SU-DHL-6 (cell line): ENCODE data around the gene CACNB4.

Experiments used
- H2AFZ ChIP-seq: fragments of 200-600 bp; sonication (generic); 2 replicates; pipeline ENCODE4 v1.6.1; 2014; ENCODE audit warnings: low read depth, mild to moderate bottlenecking, moderate library complexity, mixed read lengths, antibody characterized with exemption, low read length; ENCODE audit not compliant: severe bottlenecking
- H3F3A ChIP-seq: fragments of 200-600 bp; shearing (Covaris generic); 2 replicates; pipeline ENCODE4 v1.6.0; 2016; ENCODE audit warnings: antibody characterized with exemption, mild to moderate bottlenecking; ENCODE audit not compliant: insufficient read depth
- H3K27ac ChIP-seq: fragments of 200-600 bp; sonication (generic); 2 replicates; pipeline ENCODE4 v1.5.1; 2016; ENCODE audit warnings: low read depth, mild to moderate bottlenecking, low read length, moderate library complexity, mixed read lengths
- H3K27me3 ChIP-seq: fragments of 200-600 bp; sonication (generic), shearing (Covaris generic); 2 replicates; pipeline ENCODE4 v1.6.0; 2014; ENCODE audit warnings: mild to moderate bottlenecking, low read length
- H3K36me3 ChIP-seq: fragments of 200-600 bp; sonication (generic); 2 replicates; pipeline ENCODE4 v1.6.1; 2014; ENCODE audit warnings: mild to moderate bottlenecking, low read length, mixed read lengths
- H3K4me2 ChIP-seq: fragments of 300-600, 200-600 bp; shearing (Covaris generic), sonication (generic); 2 replicates; pipeline ENCODE4 v1.6.0; 2014; ENCODE audit warnings: low read length, low read depth, mild to moderate bottlenecking; ENCODE audit not compliant: poor library complexity, severe bottlenecking
- H3K4me3 ChIP-seq: fragments of 200-600 bp; sonication (generic); 2 replicates; pipeline ENCODE4 v1.5.1; 2014; ENCODE audit warnings: antibody characterized with exemption, low read length, mild to moderate bottlenecking, mixed read lengths; ENCODE audit not compliant: insufficient read depth, poor library complexity, severe bottlenecking
- H3K79me2 ChIP-seq: fragments of 200-600 bp; sonication (generic); 2 replicates; pipeline ENCODE4 v1.6.1; 2014; ENCODE audit warnings: mild to moderate bottlenecking, low read length, moderate library complexity; ENCODE audit not compliant: insufficient read depth
- H3K9ac ChIP-seq: fragments of 200-600 bp; sonication (generic); 2 replicates; pipeline ENCODE4 v1.7.0; 2014; ENCODE audit warnings: mild to moderate bottlenecking, low read length
- H3K9me2 ChIP-seq: fragments of 200-600 bp; sonication (generic); replicated peaks from 2 replicates; pipeline ENCODE4 v1.6.1; 2014; ENCODE audit warnings: low read length; ENCODE audit not compliant: insufficient read depth
- H3K9me3 ChIP-seq: fragments of 200-600 bp; sonication (generic); 2 replicates; pipeline ENCODE4 v1.6.1; 2014; ENCODE audit warnings: low read length, mixed read lengths; ENCODE audit not compliant: insufficient read depth
- H4K20me1 ChIP-seq: fragments of 200-600 bp; sonication (generic); 2 replicates; pipeline ENCODE4 v1.6.1; 2014; ENCODE audit warnings: low read depth, mild to moderate bottlenecking, antibody characterized with exemption, low read length, moderate library complexity, mixed read lengths
- EZH2phosphoT487 ChIP-seq: fragments of 200-600 bp; sonication (generic), shearing (Covaris generic); conservative IDR thresholded peaks from 2 replicates; pipeline ENCODE4 v1.6.1; 2018; ENCODE audit warnings: mild to moderate bottlenecking, antibody characterized with exemption, low read length, moderate library complexity, mixed read lengths
- TF ChIP-seq, protein P1 (sequence below): fragments of 200-600 bp; sonication (generic); IDR thresholded peaks from one replicate; pipeline ENCODE4 v1.5.1; 2017; ENCODE audit warnings: antibody characterized with exemption, mild to moderate bottlenecking, low read length, moderate library complexity; ENCODE audit not compliant: insufficient read depth, poor library complexity, severe bottlenecking

Gene CACNB4

DNA sequence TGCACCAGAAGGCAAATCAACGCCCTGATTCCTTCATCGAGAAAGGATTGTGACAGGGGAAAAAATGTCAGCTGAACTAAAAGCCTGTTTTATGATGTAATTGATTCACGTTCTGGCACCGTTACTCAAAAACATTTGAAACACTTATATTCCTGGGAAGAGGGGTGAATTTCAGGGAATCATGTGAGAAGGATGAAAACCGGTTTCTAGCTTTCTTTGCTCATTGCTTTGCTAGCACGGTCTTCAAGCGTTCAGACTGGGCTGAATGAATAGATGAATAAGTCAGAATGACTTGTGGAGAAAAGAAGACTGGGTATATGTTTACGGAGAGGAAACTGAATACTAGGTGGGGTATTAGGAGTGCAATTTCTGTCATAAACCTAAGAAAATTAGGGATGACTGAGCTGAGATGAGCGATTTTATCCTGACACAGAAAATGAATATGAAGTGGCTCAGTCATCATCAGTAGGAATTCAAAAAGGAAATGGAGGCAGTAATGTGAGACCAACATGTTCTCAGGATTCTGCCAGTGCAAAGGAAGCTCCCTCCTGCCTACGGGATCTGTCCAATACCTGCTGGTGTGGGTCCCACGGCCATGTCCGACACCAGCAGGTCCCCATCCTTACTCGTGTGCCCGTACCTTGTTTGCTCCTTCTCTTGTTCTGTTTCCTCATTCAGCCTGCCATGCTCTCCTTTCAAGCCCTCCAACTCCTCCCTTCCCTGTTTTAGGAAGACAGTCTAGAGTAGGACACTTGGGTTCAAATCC, 146.0 kb downstream of the CACNB4 start:
- H3K9me2 ChIP-seq = no peaks in the 10 kb centered on the region
- H3K27me3 ChIP-seq = no peaks in the 10 kb centered on the region
- H3K36me3 ChIP-seq = no peaks in the 10 kb centered on the region
- no peak overlapping the region for H2AFZ ChIP-seq
- H3K4me2 ChIP-seq = no peak overlapping the region
- no peak overlapping the region for H3K9ac ChIP-seq
- no peaks in the 10 kb centered on the region for H3K79me2 ChIP-seq
- no peak for TF ChIP-seq EZH2phosphoT487
- TF ChIP-seq, protein P1, sequence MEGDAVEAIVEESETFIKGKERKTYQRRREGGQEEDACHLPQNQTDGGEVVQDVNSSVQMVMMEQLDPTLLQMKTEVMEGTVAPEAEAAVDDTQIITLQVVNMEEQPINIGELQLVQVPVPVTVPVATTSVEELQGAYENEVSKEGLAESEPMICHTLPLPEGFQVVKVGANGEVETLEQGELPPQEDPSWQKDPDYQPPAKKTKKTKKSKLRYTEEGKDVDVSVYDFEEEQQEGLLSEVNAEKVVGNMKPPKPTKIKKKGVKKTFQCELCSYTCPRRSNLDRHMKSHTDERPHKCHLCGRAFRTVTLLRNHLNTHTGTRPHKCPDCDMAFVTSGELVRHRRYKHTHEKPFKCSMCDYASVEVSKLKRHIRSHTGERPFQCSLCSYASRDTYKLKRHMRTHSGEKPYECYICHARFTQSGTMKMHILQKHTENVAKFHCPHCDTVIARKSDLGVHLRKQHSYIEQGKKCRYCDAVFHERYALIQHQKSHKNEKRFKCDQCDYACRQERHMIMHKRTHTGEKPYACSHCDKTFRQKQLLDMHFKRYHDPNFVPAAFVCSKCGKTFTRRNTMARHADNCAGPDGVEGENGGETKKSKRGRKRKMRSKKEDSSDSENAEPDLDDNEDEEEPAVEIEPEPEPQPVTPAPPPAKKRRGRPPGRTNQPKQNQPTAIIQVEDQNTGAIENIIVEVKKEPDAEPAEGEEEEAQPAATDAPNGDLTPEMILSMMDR = no peak
- no peak overlapping the region for H3K4me3 ChIP-seq
- H3K27ac ChIP-seq = no peak overlapping the region
- no peaks in the 10 kb centered on the region for H3K9me3 ChIP-seq
- H4K20me1 ChIP-seq = no peaks in the 10 kb centered on the region
- H3F3A ChIP-seq = no peaks in the 10 kb centered on the region

DNA sequence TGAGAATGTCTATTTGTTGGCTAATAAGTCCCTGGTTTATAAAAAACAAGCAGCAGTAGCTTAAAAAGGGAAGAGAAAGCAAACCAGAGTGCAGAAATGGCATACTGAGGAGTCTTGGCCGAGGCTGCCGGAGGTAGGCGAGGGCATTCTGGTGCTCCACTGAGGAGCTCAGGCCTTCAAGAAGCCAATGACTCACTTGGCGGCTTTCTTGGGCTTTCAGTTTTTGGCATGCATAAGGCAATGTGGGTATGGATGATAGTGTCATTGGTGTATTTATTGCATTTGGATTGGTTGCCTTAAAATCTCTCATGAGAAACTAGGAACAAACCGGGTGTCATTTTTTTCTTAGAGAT, 151.1 kb downstream of the CACNB4 start:
- Histone ChIP-seq H3K9me3 (no peaks in the 10 kb centered on the region), H3K4me2 (peak overlapping the region; percentile 16), H3K27me3 (no peaks in the 10 kb centered on the region), H3K9me2 (no peaks in the 10 kb centered on the region), H2AFZ (peak overlapping the region; percentile 14), H3K4me3 (no peak overlapping the region), H3K79me2 (no peaks in the 10 kb centered on the region), H3F3A (no peaks in the 10 kb centered on the region), H3K9ac (no peak overlapping the region), H3K27ac (no peak overlapping the region), H3K36me3 (no peaks in the 10 kb centered on the region), H4K20me1 (no peaks in the 10 kb centered on the region)
- no peak for TF ChIP-seq EZH2phosphoT487
- TF ChIP-seq, protein P1 = no peak

DNA sequence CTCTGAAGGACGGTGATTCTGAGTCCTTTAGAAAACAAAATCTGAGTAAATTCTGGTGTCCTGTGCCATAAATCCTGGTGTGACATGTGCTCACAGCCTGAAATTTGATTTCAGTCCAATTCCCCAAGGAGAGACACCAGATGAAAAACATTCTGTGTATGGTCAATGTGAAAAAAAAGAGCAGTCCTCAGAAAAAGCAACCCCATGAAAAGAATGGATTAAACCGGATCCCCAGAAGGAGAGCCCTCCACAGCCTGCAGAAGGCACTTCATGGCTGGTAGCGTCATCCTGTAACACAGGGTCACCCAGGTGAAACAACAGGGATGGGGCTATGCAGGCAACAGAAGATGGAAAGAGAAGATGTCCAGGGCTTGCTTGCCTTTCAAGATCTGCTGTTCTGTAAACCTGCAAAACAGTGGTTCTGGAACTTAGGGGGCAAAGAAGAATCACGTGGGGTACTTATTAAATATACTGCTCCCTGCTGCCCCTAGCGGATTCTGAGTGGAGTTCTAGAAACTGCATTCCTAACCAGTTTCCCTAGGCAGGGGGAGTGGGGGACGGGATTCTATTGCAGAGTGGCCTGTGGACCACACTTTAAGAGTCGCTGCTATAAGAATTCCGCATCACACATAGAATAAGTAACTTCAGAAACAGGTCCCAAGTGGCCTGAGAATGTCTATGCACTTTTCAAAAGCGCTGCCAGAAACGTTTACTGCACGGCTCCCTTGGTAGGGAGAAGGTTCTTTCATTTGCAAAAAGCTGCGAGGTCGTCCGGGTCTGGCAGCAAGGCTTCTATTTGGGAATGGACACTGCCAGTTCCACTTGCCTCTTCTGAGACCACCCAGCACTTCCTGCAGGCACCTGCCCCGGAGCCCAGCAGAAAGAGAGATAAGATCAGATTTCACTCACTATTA, 151.7 kb downstream of the CACNB4 start:
- Histone ChIP-seq H3K4me2 (peak overlapping the region; percentile 16), H3K9ac (no peak overlapping the region), H3K9me2 (no peaks in the 10 kb centered on the region), H3K27ac (no peak overlapping the region), H2AFZ (peak overlapping the region; percentile 14), H3F3A (no peaks in the 10 kb centered on the region), H3K36me3 (no peaks in the 10 kb centered on the region), H3K27me3 (no peaks in the 10 kb centered on the region), H3K9me3 (no peaks in the 10 kb centered on the region), H3K79me2 (no peaks in the 10 kb centered on the region), H4K20me1 (no peaks in the 10 kb centered on the region), H3K4me3 (no peak overlapping the region)
- TF ChIP-seq, protein P1 = peak; percentile 67
- no peak for TF ChIP-seq EZH2phosphoT487
